ENCODE data around the gene ZNF367.

DNA sequence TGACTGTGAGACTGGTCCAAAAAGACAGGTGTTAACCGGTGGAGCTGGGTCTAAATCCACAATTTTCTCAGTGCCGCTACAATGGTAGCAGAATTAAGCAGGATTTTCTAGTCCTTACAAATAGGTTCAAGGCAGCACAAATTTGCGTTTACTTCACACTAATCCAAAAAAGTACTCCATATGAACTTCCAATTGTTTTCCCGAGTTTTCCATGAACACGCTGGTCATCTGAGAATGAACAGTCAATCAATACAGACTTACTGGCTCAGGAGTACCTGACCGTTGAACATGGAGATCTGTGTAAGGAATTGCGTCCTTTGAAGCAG lies 35.4 kb downstream of the ZNF367 start:
- TF ChIP-seq, protein P1, sequence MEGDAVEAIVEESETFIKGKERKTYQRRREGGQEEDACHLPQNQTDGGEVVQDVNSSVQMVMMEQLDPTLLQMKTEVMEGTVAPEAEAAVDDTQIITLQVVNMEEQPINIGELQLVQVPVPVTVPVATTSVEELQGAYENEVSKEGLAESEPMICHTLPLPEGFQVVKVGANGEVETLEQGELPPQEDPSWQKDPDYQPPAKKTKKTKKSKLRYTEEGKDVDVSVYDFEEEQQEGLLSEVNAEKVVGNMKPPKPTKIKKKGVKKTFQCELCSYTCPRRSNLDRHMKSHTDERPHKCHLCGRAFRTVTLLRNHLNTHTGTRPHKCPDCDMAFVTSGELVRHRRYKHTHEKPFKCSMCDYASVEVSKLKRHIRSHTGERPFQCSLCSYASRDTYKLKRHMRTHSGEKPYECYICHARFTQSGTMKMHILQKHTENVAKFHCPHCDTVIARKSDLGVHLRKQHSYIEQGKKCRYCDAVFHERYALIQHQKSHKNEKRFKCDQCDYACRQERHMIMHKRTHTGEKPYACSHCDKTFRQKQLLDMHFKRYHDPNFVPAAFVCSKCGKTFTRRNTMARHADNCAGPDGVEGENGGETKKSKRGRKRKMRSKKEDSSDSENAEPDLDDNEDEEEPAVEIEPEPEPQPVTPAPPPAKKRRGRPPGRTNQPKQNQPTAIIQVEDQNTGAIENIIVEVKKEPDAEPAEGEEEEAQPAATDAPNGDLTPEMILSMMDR (conservative IDR thresholded peaks at IDR 0.05): no peak
- no peak for TF ChIP-seq EZH2 (IDR thresholded peaks at IDR 0.05; ENCODE audit: low read depth)
